HL-60 (cell line): Measurements from ENCODE around the gene TRAF3IP1.

Experiments
- POLR2AphosphoS5 ChIP-seq: IDR thresholded peaks from 2 replicates; pipeline ENCODE4 v1.6.1; 2012; ENCODE audit warnings: low read depth
- TF ChIP-seq, protein P1 (sequence below): IDR thresholded peaks from one replicate; pipeline ENCODE4 v1.5.1; 2011; ENCODE audit warnings: low read length, control low read depth, inconsistent platforms; ENCODE audit not compliant: insufficient read depth

GRCh38 chr2:238322001-238322411 is 1.7 kb downstream of the TRAF3IP1 start:
- TF ChIP-seq, protein P1, sequence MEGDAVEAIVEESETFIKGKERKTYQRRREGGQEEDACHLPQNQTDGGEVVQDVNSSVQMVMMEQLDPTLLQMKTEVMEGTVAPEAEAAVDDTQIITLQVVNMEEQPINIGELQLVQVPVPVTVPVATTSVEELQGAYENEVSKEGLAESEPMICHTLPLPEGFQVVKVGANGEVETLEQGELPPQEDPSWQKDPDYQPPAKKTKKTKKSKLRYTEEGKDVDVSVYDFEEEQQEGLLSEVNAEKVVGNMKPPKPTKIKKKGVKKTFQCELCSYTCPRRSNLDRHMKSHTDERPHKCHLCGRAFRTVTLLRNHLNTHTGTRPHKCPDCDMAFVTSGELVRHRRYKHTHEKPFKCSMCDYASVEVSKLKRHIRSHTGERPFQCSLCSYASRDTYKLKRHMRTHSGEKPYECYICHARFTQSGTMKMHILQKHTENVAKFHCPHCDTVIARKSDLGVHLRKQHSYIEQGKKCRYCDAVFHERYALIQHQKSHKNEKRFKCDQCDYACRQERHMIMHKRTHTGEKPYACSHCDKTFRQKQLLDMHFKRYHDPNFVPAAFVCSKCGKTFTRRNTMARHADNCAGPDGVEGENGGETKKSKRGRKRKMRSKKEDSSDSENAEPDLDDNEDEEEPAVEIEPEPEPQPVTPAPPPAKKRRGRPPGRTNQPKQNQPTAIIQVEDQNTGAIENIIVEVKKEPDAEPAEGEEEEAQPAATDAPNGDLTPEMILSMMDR: no peak
- no peak for TF ChIP-seq POLR2AphosphoS5
